ENCODE measurements around the gene RCE1.

RCE1 gene

GRCh38 chr11:66844496-66845142 is 1.4 kb downstream of the RCE1 start:
- no peak for DNase-seq (ENCODE audit: low read depth in 2 of 2)

GRCh38 chr11:66845143-66845875 is 2.1 kb downstream of the RCE1 start:
- DNase-seq (ENCODE audit: low read depth in 2 of 2), result no peak

GRCh38 chr11:66845876-66846212 is 2.6 kb downstream of the RCE1 start:
- DNase-seq (ENCODE audit: low read depth in 2 of 2), result no peak

- no peak for DNase-seq (ENCODE audit: low read depth in 2 of 2)
These were observed 3.4 kb downstream of the RCE1 start for GRCh38 chr11:66846671-66847091.

- DNase-seq (ENCODE audit: low read depth in 2 of 2), result no peak
These were observed 4.4 kb downstream of the RCE1 start for GRCh38 chr11:66847461-66848232.

GRCh38 chr11:66848671-66849500 is 5.6 kb downstream of the RCE1 start:
- no peak for DNase-seq (ENCODE audit: low read depth in 2 of 2)

- no peak for DNase-seq (ENCODE audit: low read depth in 2 of 2)
These were observed 6.4 kb downstream of the RCE1 start for GRCh38 chr11:66849501-66850234.

- DNase-seq (ENCODE audit: low read depth in 2 of 2), result no peak
These were observed 7.0 kb downstream of the RCE1 start for GRCh38 chr11:66850235-66850587.

- no peak for DNase-seq (ENCODE audit: low read depth in 2 of 2)
These were observed 7.5 kb downstream of the RCE1 start for GRCh38 chr11:66850588-66851238.

GRCh38 chr11:66851239-66851596 is 8.0 kb downstream of the RCE1 start:
- DNase-seq (ENCODE audit: low read depth in 2 of 2), result no peak

- DNase-seq (ENCODE audit: low read depth in 2 of 2), result no peak
These were observed 8.6 kb downstream of the RCE1 start for GRCh38 chr11:66851698-66852465.

- DNase-seq (ENCODE audit: low read depth in 2 of 2), result no peak
These were observed 9.4 kb downstream of the RCE1 start for GRCh38 chr11:66852466-66853241.

- no peak for DNase-seq (ENCODE audit: low read depth in 2 of 2)
These were observed 10.3 kb downstream of the RCE1 start for GRCh38 chr11:66853242-66854229.

- no peak for DNase-seq (ENCODE audit: low read depth in 2 of 2)
These were observed 11.0 kb downstream of the RCE1 start for GRCh38 chr11:66854231-66854661.

- DNase-seq (ENCODE audit: low read depth in 2 of 2), result no peak
These were observed 11.5 kb downstream of the RCE1 start for GRCh38 chr11:66854729-66855211.

GRCh38 chr11:66855574-66856495 is 12.6 kb downstream of the RCE1 start:
- DNase-seq (ENCODE audit: low read depth in 2 of 2), result peak; percentile 62 to 84
